K562 (cell line): ENCODE data around the gene GPR153. TPM values are rescaled to one million over a fixed set of nuclear protein-coding genes. Genes with fewer than 3 reads are reported as not detected.

Source experiments
- BACH1 ChIP-seq: fragments of 200-800 bp; sonication (Bioruptor generic); IDR thresholded peaks from 2 replicates; pipeline ENCODE4 v1.6.1; 2016; ENCODE audit warnings: missing genetic modification characterization, missing compliant biosample characterization
- BCLAF1 ChIP-seq, 2 experiments: fragments of 450-650 bp in 1 of 2; IDR thresholded peaks; 2 replicates each; pipeline ENCODE4 v1.6.1; 2011 to 2017; ENCODE audit warnings: low read depth in 2 of 2, antibody characterized with exemption in 1 of 2, borderline replicate concordance in 1 of 2, low read length in 1 of 2, mild to moderate bottlenecking in 1 of 2, mixed read lengths in 1 of 2; ENCODE audit not compliant: control insufficient read depth in 1 of 2
- FIP1L1 ChIP-seq: fragments of 200-400 bp; formaldehyde crosslinking; IDR thresholded peaks from 2 replicates; pipeline ENCODE4 v1.6.1; 2018; ENCODE audit warnings: mild to moderate bottlenecking, low read depth, low read length; ENCODE audit not compliant: poor library complexity, severe bottlenecking
- GTF2F1 ChIP-seq: IDR thresholded peaks from 2 replicates; pipeline ENCODE4 v1.6.1; 2011; ENCODE audit warnings: low read depth, low read length, improper control_type of control experiment
- NR2C2 ChIP-seq, 2 experiments: fragments of 200-800 bp in 1 of 2; sonication (Bioruptor generic) in 1 of 2; sonication (generic) in 1 of 2; formaldehyde crosslinking in 1 of 2; IDR thresholded peaks; 2 replicates each; pipeline versions ENCODE4 v1.6.1 to v1.8.0; 2016 to 2022; ENCODE audit warnings: mild to moderate bottlenecking in 1 of 2, missing compliant biosample characterization in 1 of 2, missing genetic modification characterization in 1 of 2, missing genetic modification reagents in 1 of 2
- NR2F6 ChIP-seq: fragments of 450-650 bp; formaldehyde crosslinking; IDR thresholded peaks from 2 replicates; pipeline ENCODE4 v1.4.0; 2020; ENCODE audit warnings: mild to moderate bottlenecking
- SMARCA4 ChIP-seq: fragments of 450-650 bp; IDR thresholded peaks from 2 replicates; pipeline ENCODE4 v1.6.1; 2016
- TEAD4 ChIP-seq, 2 experiments: sonication (generic) in 1 of 2; formaldehyde crosslinking in 1 of 2; IDR thresholded peaks; 2 replicates each; pipeline versions ENCODE4 v1.6.1 to v1.8.0; 2012 to 2022; ENCODE audit warnings: borderline replicate concordance in 1 of 2, inconsistent platforms in 1 of 2, low read length in 1 of 2, mild to moderate bottlenecking in 1 of 2, missing genetic modification reagents in 1 of 2
- UBTF ChIP-seq, 2 experiments: IDR thresholded peaks; 2 replicates each; pipeline ENCODE4 v1.6.1; 2012; ENCODE audit warnings: improper control_type of control experiment in 2 of 2, low read depth in 2 of 2, low read length in 2 of 2, borderline replicate concordance in 1 of 2
- ZNF133 ChIP-seq: fragments of 250-450 bp; sonication (Bioruptor Pico); IDR thresholded peaks from 2 replicates; pipeline ENCODE4 v1.4.0; 2020; ENCODE audit warnings: mild to moderate bottlenecking
- ZNF224 ChIP-seq: sonication (generic); formaldehyde crosslinking; IDR thresholded peaks from 2 replicates; pipeline ENCODE4 v1.8.0; 2022; ENCODE audit warnings: mild to moderate bottlenecking, missing genetic modification reagents
- ZNF764 ChIP-seq: fragments of 250-450 bp; sonication (Bioruptor Pico); IDR thresholded peaks from 2 replicates; pipeline ENCODE4 v1.4.0; 2020; ENCODE audit warnings: low read depth, mild to moderate bottlenecking, moderate library complexity
- polyA plus RNA-seq, 8 experiments: library from polyadenylated mRNA; depleted of rRNA in 4 of 8; stranded (reverse) in 5 of 8; unstranded in 3 of 8; fragments of >200 nt; fragmentation: Nextera tagmentation in 2 of 8; fragmentation: Illumina TruSeq in 1 of 8; extraction: Ambion mirVana in 2 of 8; extraction: Trizol in 1 of 8; gene quantifications; 2 replicates each; pipeline versions ENCODE4 v1.2.1 to v1.2.3, GENCODE V29; 2011 to 2014; ENCODE audit warnings: inconsistent platforms in 1 of 8, missing spikeins in 1 of 8
- total RNA-seq, 7 experiments: library from RNA; depleted of rRNA in 6 of 7; stranded (reverse); fragments of >200 nt in 6 of 7; fragmentation: Illumina TruSeq in 2 of 7; extraction: Trizol in 2 of 7; gene quantifications; 2 replicates each; pipeline versions ENCODE4 v1.2.1 to v1.2.3, GENCODE V29; 2011 to 2021; ENCODE audit warnings: low replicate concordance in 1 of 7
- TF ChIP-seq, protein P1 (sequence below): fragments of 150-350 bp; IDR thresholded peaks from 2 replicates; pipeline ENCODE4 v1.6.1; 2014; ENCODE audit warnings: low read depth, mild to moderate bottlenecking, low read length, borderline replicate concordance
- TF ChIP-seq, protein P2 (sequence below): fragments of 450-650 bp; formaldehyde crosslinking; conservative IDR thresholded peaks from 2 replicates; pipeline ENCODE4 v1.4.0; 2022; ENCODE audit warnings: mild to moderate bottlenecking, missing genetic modification characterization

The GPR153 gene
- total and polyA plus RNA-seq, 9 of the 15 experiments (the other 6 are each of a cell fraction or from before 2014, with no cell fraction given) = 0.01 to 1.5 (median 0.51) TPM

DNA sequence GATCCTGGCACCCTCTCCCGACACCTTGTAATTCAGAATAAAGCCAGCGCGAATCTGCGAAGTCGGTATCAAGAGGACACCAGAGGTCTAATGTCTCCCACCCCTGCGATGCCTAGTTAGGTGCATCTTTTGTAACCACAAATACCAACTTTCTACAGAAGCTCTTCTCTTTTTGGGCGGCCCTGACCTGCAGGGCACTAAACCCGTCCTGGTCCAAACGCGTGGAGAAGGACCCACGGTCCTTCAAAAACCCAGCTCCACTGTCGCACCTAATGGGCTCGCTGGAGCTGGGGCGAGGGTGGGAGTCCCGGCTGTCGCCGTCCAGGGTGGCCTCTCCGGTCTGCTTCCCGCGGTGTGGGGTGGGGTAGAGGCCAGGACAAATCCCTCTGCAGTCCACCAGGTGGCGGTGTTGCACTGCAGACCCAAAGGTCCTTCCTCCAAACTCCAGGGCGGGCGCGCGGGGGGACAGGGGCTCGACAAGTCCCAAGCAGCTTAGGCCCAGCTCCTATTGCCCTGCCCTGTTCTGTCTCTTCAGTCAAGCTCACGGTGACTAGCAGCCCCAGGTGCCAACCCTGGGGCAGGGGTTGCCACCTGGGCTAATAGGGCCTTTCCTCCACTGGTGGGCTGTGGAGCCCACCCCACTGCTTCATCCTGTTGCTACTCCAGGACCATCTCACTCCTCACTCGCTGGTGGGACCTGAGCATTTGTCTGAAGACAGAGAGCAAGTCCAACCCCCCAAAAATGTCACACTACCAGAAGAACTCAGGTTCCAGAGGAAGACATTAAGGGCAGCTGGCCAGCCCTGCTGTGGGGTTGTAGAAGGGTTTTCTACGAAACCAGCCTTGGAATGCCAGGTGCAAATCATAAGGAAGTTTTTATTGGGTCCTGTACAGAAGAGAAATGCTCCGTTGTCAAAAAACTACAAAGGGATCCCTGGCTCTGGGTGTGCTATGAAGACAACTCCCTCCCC lies 14.1 kb downstream of the GPR153 start (continued):
- TF ChIP-seq GTF2F1 (0 out of 2 replicates have a peak, but pooled peaks have one; percentile 45), ZNF764 (CRISPR knock-in tag) (no peak), SMARCA4 (no peak), TEAD4 (IDR thresholded peaks at IDR 0.05; ENCODE audit: low read length) (no peak), TEAD4 (CRISPR knock-in tag; IDR thresholded peaks at IDR 0.05; ENCODE audit: borderline replicate concordance) (no peak), BACH1 (tag) (no peak), ZNF133 (no peak), FIP1L1 (no peak), UBTF (IDR thresholded peaks at IDR 0.05; ENCODE audit: borderline replicate concordance in 1 of 2, low read depth in 2 of 2, low read length in 2 of 2) (no peak), BCLAF1 (IDR thresholded peaks at IDR 0.05; ENCODE audit: borderline replicate concordance in 1 of 2, control insufficient read depth in 1 of 2, low read depth in 2 of 2, low read length in 1 of 2) (no peak), NR2C2 (CRISPR knock-in tag; IDR thresholded peaks at IDR 0.05) (no peak), NR2C2 (tag; IDR thresholded peaks at IDR 0.05) (no peak), ZNF224 (CRISPR knock-in tag) (no peak), NR2F6 (CRISPR knock-in tag) (no peak)
- TF ChIP-seq, protein P1, sequence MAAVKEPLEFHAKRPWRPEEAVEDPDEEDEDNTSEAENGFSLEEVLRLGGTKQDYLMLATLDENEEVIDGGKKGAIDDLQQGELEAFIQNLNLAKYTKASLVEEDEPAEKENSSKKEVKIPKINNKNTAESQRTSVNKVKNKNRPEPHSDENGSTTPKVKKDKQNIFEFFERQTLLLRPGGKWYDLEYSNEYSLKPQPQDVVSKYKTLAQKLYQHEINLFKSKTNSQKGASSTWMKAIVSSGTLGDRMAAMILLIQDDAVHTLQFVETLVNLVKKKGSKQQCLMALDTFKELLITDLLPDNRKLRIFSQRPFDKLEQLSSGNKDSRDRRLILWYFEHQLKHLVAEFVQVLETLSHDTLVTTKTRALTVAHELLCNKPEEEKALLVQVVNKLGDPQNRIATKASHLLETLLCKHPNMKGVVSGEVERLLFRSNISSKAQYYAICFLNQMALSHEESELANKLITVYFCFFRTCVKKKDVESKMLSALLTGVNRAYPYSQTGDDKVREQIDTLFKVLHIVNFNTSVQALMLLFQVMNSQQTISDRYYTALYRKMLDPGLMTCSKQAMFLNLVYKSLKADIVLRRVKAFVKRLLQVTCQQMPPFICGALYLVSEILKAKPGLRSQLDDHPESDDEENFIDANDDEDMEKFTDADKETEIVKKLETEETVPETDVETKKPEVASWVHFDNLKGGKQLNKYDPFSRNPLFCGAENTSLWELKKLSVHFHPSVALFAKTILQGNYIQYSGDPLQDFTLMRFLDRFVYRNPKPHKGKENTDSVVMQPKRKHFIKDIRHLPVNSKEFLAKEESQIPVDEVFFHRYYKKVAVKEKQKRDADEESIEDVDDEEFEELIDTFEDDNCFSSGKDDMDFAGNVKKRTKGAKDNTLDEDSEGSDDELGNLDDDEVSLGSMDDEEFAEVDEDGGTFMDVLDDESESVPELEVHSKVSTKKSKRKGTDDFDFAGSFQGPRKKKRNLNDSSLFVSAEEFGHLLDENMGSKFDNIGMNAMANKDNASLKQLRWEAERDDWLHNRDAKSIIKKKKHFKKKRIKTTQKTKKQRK = no peak
- TF ChIP-seq, protein P2, sequence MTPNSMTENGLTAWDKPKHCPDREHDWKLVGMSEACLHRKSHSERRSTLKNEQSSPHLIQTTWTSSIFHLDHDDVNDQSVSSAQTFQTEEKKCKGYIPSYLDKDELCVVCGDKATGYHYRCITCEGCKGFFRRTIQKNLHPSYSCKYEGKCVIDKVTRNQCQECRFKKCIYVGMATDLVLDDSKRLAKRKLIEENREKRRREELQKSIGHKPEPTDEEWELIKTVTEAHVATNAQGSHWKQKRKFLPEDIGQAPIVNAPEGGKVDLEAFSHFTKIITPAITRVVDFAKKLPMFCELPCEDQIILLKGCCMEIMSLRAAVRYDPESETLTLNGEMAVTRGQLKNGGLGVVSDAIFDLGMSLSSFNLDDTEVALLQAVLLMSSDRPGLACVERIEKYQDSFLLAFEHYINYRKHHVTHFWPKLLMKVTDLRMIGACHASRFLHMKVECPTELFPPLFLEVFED = no peak
